ENCODE measurements around the gene JMJD4. TPM values are rescaled to one million over a fixed set of nuclear protein-coding genes. Genes with fewer than 3 reads are reported as not detected.

JMJD4 gene
- total and polyA plus RNA-seq, 2 donors (not counting 3 experiments of a cell fraction or from before 2014, with no cell fraction given), result 17.3 to 31.2 TPM

GRCh38 chr1:227741166-227741870 lies 6.2 kb upstream of the JMJD4 start:
- Histone ChIP-seq H3K27ac (ENCODE audit: insufficient read depth, low read depth, low read length) (no peak overlapping the region), H3K9ac (replicated peaks; ENCODE audit: extremely low read depth, insufficient read depth, low read length) (no peak overlapping the region), H3K36me3 (ENCODE audit: control insufficient read depth in 2 of 2, extremely low read depth in 1 of 2, insufficient read depth in 2 of 2, low read length in 2 of 2) (peaks cover 0 to 3% of the 10 kb centered on the region in 2 experiments), H2AFZ (ENCODE audit: low read depth, low read length) (no peak overlapping the region), H3K9me1 (replicated peaks; ENCODE audit: control insufficient read depth, extremely low read depth, insufficient read depth, low read length) (no peaks in the 10 kb centered on the region), H3K4me1 (ENCODE audit: control insufficient read depth, extremely low read depth, insufficient read depth, low read length) (no peaks in the 10 kb centered on the region), H3K79me2 (ENCODE audit: control insufficient read depth, insufficient read depth, low read length) (peaks cover 56% of the 10 kb centered on the region), H3K4me3 (replicated peaks in 1 of 3; ENCODE audit: insufficient read depth in 1 of 3, low read depth in 1 of 3, low read length in 3 of 3) (no peak overlapping the region), H3K4me2 (ENCODE audit: insufficient read depth, low read length) (no peak overlapping the region), H3K9me3 (replicated peaks; ENCODE audit: control insufficient read depth, insufficient read depth, low read length) (no peaks in the 10 kb centered on the region), H4K20me1 (replicated peaks; ENCODE audit: control insufficient read depth, extremely low read depth, insufficient read depth, low read length) (peaks cover 3% of the 10 kb centered on the region), H3K27me3 (ENCODE audit: control insufficient read depth in 2 of 2, insufficient read depth in 2 of 2, low read length in 2 of 2) (no peaks in the 10 kb centered on the region)
- ChIA-PET CTCF (no interaction called here), POLR2A (no interaction called here)
- FAIRE-seq (no peak), DNase-seq (ENCODE audit: low read depth, low spot score) (no peak)
- dilution Hi-C loops (cut with MboI; ENCODE audit: extremely low pct_ligation_motif_present, low sequenced_read_pairs), result no loop called here
- no TSS peak for BruUV-seq (replicated peaks)
- intact Hi-C loops (cut with micrococcal nuclease), result no loop called here
- TF ChIP-seq MAX (IDR thresholded peaks at IDR 0.05; ENCODE audit: insufficient read depth, insufficient read length) (no peak), POLR2AphosphoS5 (IDR thresholded peaks at IDR 0.05; ENCODE audit: insufficient read depth, low read depth, low read length) (no peak), POLR2A (IDR thresholded peaks at IDR 0.05; ENCODE audit: low read depth, low read length) (no peak), JUN (IDR thresholded peaks at IDR 0.05; ENCODE audit: borderline replicate concordance, insufficient read depth, insufficient read length, low read depth) (no peak), CTCF (IDR thresholded peaks at IDR 0.05; ENCODE audit: extremely low read depth in 1 of 2, insufficient read depth in 1 of 2, low read depth in 1 of 2, low read length in 2 of 2) (no peak), FOS (IDR thresholded peaks at IDR 0.05; ENCODE audit: borderline replicate concordance, insufficient read depth, low read length) (no peak), MYC (IDR thresholded peaks at IDR 0.05; ENCODE audit: low read depth, low read length) (no peak), GATA2 (IDR thresholded peaks at IDR 0.05; ENCODE audit: insufficient read depth, insufficient read length, low read depth, low read length) (no peak), EZH2 (IDR thresholded peaks at IDR 0.05; ENCODE audit: borderline replicate concordance, low read depth, low read length, severe bottlenecking) (no peak)

All from endothelial cell of umbilical vein (primary cell).